Activated naive CD4-positive, alpha-beta T cell treated with anti-CD3 and anti-CD28 coated beads, Interleukin-2, amount 50 U/mL, for 16 hours (primary cell): Measurements from ENCODE around the gene KMT2E.
A peak's percentile ranks its signal among the peaks of the same experiment; 100 is the strongest.
"Not testable (repeated sequence)": the region's sequence is repeated elsewhere in the genome, so short reads cannot be mapped to it uniquely, and the experiment has no call there.

Experiments
- DNase-seq: peaks from one replicate; pipeline ENCODE4 v3.0.0-alpha.2; 2020

Gene KMT2E

GRCh38 chr7:105013816-105014692 lies at the start of gene KMT2E:
Gene KMT2E, plus strand, starts transcription at chr7:105014205. Its CDS starts 26,748 bp downstream, at chr7:105040953.
- DNase-seq = peak; percentile 93

- DNase-seq = no peak
These were observed 49.3 kb upstream of the KMT2E start for GRCh38 chr7:104964626-104965236.

GRCh38 chr7:104966022-104966421 lies 48.0 kb upstream of the KMT2E start:
- DNase-seq = no peak

GRCh38 chr7:104967088-104967487 lies 46.9 kb upstream of the KMT2E start:
- DNase-seq = no peak

- DNase-seq = no peak
These were observed 46.4 kb upstream of the KMT2E start for GRCh38 chr7:104967595-104967994.

GRCh38 chr7:104968648-104969047 lies 45.4 kb upstream of the KMT2E start:
- DNase-seq = no peak

- no peak for DNase-seq
These were observed 44.8 kb upstream of the KMT2E start for GRCh38 chr7:104969183-104969582.

- no peak for DNase-seq
These were observed 42.5 kb upstream of the KMT2E start for GRCh38 chr7:104971290-104972071.

- DNase-seq = no peak
These were observed 41.5 kb upstream of the KMT2E start for GRCh38 chr7:104972500-104972899.

GRCh38 chr7:104973227-104973626 lies 40.8 kb upstream of the KMT2E start:
- no peak for DNase-seq

- no peak for DNase-seq
These were observed 40.0 kb upstream of the KMT2E start for GRCh38 chr7:104973909-104974415.

- DNase-seq = not testable (repeated sequence)
These were observed 38.5 kb upstream of the KMT2E start for GRCh38 chr7:104975553-104975952.

GRCh38 chr7:104976966-104977636 lies 36.9 kb upstream of the KMT2E start:
- no peak for DNase-seq

GRCh38 chr7:104978460-104978859 lies 35.5 kb upstream of the KMT2E start:
- DNase-seq = no peak

- DNase-seq = no peak
These were observed 34.7 kb upstream of the KMT2E start for GRCh38 chr7:104979167-104979841.

GRCh38 chr7:104980440-104980839 lies 33.6 kb upstream of the KMT2E start:
- no peak for DNase-seq

GRCh38 chr7:104980841-104981671 lies 32.9 kb upstream of the KMT2E start:
- DNase-seq = no peak

- no peak for DNase-seq
These were observed 32.4 kb upstream of the KMT2E start for GRCh38 chr7:104981672-104982037.

- DNase-seq = no peak
These were observed 31.5 kb upstream of the KMT2E start for GRCh38 chr7:104982308-104983075.

GRCh38 chr7:104983076-104983577 lies 30.9 kb upstream of the KMT2E start:
- no peak for DNase-seq
